Right renal pelvis (tissue), 4 donors: Measurements from ENCODE around the gene SLC25A3. TPM values are rescaled to one million over a fixed set of nuclear protein-coding genes. Genes with fewer than 3 reads are reported as not detected.
"Not testable (repeated sequence)": the region's sequence is repeated elsewhere in the genome, so short reads cannot be mapped to it uniquely, and the experiment has no call there.

ENCODE experiments used
- DNase-seq, 4 donors: peaks; one replicate each; pipeline ENCODE4 v3.0.0-alpha.2; 2013; ENCODE audit warnings: low read depth in 4 of 4, low spot score in 3 of 4, missing footprints in 1 of 4
- polyA plus RNA-seq, 4 donors: library from polyadenylated mRNA; unstranded; fragments of 120-200 nt; gene quantifications; one replicate each; pipeline ENCODE4 v1.2.1, GENCODE V29; 2013; ENCODE audit not compliant: insufficient read length in 4 of 4

SLC25A3 gene
- polyA plus RNA-seq, result 100 to 1,000 TPM; 623 to 684 (median 658) TPM

DNA sequence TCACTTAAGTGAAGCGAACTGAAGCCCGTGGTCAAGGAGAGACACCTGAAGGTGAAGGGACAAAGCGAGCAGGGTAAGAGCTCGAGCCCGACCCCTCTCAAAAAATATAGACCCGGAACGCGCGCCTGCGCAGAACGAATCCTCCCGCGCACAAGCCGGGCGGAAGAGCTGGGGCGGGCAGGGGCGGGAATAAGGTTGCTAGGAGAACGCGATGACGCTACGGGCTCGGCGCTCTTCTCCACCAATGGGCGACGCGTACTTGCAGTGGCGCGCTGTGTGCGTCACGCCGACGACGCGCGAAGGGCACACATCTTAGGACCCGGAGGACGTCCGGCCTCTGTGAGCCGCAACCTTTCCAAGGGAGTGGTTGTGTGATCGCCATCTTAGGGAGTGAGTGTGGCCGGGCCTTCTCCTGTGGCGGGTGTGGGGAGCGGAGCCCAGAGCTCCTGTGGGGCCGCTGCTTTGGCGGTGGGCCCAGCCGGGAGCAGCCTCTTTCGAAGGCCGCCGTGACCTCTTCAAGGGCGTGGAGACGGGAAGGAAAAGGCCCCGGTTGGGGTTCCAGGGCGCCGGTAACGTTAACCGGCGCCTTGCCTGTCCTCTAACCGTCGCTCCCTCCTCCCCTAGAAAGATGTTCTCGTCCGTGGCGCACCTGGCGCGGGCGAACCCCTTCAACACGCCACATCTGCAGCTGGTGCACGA is at the start of gene SLC25A3:
SLC25A3 (plus strand) TSS at position 336 of the 699 bp plus-strand sequence; CDS start at position 629, 293 bp downstream.
- DNase-seq, result peak; percentile 95 to 99 (median 96)

- no peak for DNase-seq
Measured at GRCh38 chr12:98543701-98544100, 49.8 kb upstream of the SLC25A3 start.

DNA sequence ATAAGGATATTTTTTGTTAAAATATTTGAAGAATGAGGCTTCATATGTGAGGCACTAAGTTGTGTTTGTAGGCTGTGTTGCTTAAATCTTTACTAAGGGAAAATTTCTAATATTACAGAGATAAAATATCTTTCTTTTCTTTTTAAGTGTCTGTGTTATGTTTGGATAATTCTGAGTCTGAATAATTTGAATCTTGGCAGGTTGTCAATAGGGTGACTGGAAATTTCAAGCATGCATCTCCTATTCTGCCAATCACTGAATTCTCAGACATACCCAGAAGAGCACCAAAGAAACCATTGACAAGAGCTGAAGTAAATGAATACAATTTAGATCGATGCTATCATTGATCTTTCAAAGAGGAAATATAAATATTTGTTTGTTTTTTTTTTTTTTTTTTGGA is 48.7 kb upstream of the SLC25A3 start:
- no peak for DNase-seq

- no peak for DNase-seq
Measured at GRCh38 chr12:98549371-98550110, 43.9 kb upstream of the SLC25A3 start.

DNA sequence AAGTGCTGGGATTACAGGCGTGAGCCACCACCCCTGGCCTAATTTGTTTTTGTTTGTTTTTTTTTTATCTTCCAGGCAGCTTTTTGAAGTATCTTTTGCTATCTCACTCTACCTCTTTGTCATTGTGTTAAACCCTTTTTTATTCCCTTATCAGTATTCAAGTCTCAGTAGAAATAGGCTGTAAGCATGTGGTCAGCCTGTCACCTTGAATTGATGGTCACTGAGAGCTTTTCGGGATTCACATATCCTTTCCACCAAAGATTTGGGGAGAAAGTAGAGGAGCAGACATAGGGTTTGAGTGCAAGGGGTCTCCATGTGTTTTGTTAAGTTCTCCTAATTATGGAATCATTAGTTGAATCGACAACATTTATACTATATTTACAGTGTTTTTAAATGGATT is 41.7 kb upstream of the SLC25A3 start:
- DNase-seq, result no peak

- DNase-seq, result not testable (repeated sequence)
Measured at GRCh38 chr12:98558097-98558496, 35.4 kb upstream of the SLC25A3 start.

- no peak for DNase-seq
Measured at GRCh38 chr12:98559666-98560065, 33.8 kb upstream of the SLC25A3 start.

DNA sequence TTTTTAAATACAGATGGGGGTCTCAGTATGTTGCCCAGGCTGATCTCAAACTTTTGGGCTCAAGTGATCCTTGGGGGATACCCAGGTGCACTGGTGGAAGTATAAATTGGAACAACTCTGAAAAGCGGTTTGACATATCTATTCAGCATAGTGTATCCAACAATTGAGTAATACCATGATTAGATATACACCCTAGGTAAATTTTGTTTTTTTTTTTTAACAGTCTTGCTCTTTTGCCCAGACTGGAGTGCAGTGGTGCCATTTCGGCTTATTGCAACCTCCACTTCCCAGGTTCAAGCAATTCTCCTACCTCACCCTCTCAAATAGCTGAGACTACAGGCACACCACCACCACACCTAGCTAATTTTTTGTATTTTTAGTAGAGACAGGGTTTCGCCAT is 31.6 kb upstream of the SLC25A3 start:
- no peak for DNase-seq

DNA sequence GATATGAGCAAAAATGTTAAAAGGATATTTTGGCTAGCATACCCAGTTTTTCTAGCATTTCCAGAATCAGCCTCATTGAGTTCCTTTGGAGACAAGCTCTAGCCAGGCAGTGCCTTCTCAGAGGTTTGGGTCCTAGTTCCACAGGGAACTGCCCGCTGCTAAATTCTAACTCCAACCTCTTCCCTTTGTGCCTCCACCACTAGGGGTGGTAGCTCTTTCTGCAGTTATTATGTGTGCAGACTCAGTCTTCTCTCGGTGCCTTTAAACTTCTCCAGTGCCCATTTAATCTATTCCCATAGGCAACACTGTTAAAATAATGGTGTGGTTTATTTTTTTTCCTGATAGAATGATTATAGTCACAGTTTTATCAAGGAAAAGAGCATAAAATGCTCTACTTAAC is 21.5 kb upstream of the SLC25A3 start:
- DNase-seq, result no peak

GRCh38 chr12:98574110-98574509 is 19.4 kb upstream of the SLC25A3 start:
- no peak for DNase-seq

DNA sequence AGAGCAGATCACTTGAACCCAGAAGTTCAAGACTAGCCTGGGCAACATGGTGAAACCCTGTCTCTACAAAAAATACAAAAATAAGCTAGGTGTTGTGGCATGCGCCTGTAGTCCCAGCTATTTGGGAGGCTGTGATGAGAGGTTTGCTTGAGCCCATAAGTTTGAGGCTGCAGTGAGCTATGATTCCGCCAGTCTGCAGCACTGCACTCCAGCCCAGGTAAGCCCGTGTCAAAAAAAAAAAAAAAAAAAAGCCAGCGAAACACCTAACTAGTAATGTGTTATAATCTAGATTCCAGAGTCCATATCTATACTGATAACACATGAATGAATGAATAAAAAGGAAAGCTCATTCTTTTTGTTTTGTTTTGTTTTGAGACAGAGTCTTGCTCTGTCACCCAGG is 18.5 kb upstream of the SLC25A3 start:
- DNase-seq, result no peak

DNA sequence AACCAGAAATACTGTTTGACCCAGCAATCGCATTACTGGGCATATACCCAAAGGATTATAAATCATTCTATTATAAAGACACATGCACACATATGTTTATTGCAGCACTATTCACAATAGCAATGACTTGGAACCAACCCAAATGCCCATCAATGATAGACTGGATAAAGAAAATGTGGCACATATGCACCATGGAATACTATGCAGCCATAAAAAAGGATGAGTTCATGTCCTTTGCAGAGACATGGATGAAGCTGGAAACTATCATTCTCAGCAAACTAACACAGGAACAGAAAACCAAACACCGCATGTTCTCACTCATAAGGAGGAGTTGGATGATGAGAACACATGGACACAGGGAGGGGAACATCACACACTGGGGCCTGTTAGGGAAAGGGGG is 16.7 kb upstream of the SLC25A3 start:
- not testable (repeated sequence) for DNase-seq

DNA sequence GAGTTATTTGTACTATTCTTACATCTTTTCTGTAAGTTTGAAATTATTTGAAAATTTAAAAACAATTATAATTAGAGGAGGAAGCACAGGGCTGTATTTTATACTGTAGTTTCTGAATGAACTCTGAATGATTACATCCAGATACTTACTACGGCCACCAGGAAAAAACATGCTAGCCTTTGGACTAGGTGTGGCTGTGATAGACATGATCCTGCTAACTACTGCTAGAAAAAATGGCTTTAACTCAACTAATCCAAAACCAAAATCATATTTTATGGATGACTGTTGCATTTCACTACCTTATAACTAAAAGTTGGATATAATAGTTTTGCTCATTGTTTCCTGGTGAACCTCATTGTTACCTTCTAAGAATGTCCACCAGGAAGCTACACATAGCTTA is 15.1 kb upstream of the SLC25A3 start:
- DNase-seq, result no peak

DNA sequence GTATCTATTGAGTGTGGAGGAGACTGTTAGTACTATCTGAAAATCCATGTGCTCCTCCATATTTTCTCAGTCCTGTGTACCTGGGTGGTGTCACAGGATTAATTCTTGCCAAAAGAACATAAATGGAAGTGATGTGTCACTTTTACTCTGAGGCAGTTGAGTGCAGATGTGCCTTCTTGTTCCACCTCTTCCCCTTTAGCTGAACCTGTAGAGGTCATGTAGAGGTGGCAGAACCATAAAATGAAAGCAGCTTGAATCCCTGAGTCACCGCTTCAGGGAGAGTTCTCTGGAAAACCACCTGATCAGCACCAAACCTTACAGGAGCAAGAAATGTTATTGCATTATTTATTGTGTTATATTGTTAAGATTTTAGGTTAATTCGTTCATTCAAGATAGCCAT is 14.7 kb upstream of the SLC25A3 start:
- DNase-seq, result no peak

GRCh38 chr12:98579347-98579746 is 14.1 kb upstream of the SLC25A3 start:
- no peak for DNase-seq

- no peak for DNase-seq
Measured at GRCh38 chr12:98579835-98580234, 13.7 kb upstream of the SLC25A3 start.

GRCh38 chr12:98580695-98581094 is 12.8 kb upstream of the SLC25A3 start:
- DNase-seq, result no peak

DNA sequence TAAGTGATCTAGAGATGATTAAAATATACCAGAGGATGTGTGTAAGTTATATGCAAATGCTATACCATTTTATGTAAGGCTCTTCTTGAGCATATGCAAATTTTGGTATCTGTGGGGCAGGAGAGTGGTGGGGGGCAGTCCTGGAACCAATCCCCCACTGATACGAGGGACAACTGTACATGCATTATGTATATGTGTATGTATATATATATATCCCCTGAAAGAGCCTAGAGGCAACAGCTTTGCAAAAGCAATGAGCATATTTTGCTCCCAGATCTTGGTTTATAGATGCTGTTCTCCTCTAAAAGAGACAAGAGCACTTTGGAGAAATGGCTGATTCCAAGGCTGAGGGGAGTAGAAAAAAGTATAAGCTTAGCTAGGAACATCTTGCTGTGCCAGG is 12.4 kb upstream of the SLC25A3 start:
- no peak for DNase-seq

GRCh38 chr12:98582093-98582492 is 11.4 kb upstream of the SLC25A3 start:
- no peak for DNase-seq

DNA sequence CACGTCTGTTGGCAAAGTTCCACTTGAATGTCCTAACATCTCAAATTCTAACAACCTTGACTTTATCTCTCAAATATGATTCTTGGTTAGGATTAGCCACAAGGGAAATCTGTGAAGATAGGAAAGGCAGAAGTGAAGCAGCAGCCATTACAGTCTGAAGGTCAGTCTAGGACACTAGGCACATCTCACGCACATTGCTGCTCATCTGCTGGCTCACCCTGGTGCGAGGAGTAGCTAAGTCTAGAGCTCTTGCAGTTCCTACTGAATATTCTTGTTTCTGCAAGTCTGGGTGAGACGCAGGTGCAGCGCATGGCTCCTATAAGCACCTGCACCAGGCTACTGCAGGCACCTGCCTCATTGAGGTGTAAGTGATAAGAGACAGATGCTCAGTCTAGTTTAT is 6.4 kb upstream of the SLC25A3 start:
- no peak for DNase-seq

- DNase-seq, result no peak
Measured at GRCh38 chr12:98591209-98591608, 2.3 kb upstream of the SLC25A3 start.

- no peak for DNase-seq
Measured at GRCh38 chr12:98592825-98593322, 612 bp upstream of the SLC25A3 start.
